Activated B cell treated with CpG ODN at 0.5 μM for 24 hours (primary cell): ENCODE data around the gene PPIL1. TPM values are rescaled to one million over a fixed set of nuclear protein-coding genes. Genes with fewer than 3 reads are reported as not detected.

Experiments used
- ATAC-seq: fragments of 200-7000 bp; cut with Tn5 transposase; one replicate; pipeline ENCODE4 v1.10.0; 2021; ENCODE audit warnings: low read depth, mild to moderate bottlenecking, moderate library complexity
- CTCF ChIA-PET: fragments of 350-600 bp; sonication (Branson Sonifier 250); formaldehyde crosslinking; loops from one replicate; lab custom pipeline; 2021; ENCODE audit warnings: antibody characterized with exemption; lab: Charles Lee
- POLR2A ChIA-PET: fragments of 350-600 bp; sonication (Branson Sonifier 250); formaldehyde crosslinking; loops from one replicate; lab custom pipeline; 2021; ENCODE audit warnings: antibody characterized with exemption; lab: Charles Lee
- DNase-seq: peaks from one replicate; pipeline ENCODE4 v3.0.0; 2022
- H3K27ac Mint-ChIP-seq: one replicate; pipeline ENCODE4 v1.8.0; 2020; ENCODE audit warnings: mixed read lengths
- H3K27me3 Mint-ChIP-seq: one replicate; pipeline ENCODE4 v1.8.0; 2021; ENCODE audit warnings: mixed read lengths
- H3K36me3 Mint-ChIP-seq: one replicate; pipeline ENCODE4 v1.8.0; 2021; ENCODE audit warnings: low read depth, mixed read lengths
- H3K4me1 Mint-ChIP-seq: one replicate; pipeline ENCODE4 v1.8.0; 2021; ENCODE audit warnings: mixed read lengths
- H3K4me3 Mint-ChIP-seq: one replicate; pipeline ENCODE4 v1.8.0; 2020; ENCODE audit warnings: mild to moderate bottlenecking, mixed read lengths
- H3K9me3 Mint-ChIP-seq: one replicate; pipeline ENCODE4 v1.8.0; 2020; ENCODE audit warnings: mixed read lengths
- CTCF ChIP-seq: fragments of 200-600 bp; IDR thresholded peaks from one replicate; pipeline ENCODE4 v1.8.0; 2022; ENCODE audit warnings: antibody characterized with exemption, mild to moderate bottlenecking
- intact Hi-C: fragments of 100-400 bp; cut with micrococcal nuclease; formaldehyde crosslinking; loops from one replicate; pipeline ENCODE4 v1.15.1; 2024
- total RNA-seq: library from RNA; stranded (reverse); gene quantifications from 2 replicates; pipeline ENCODE4 v1.2.3, GENCODE V29; 2022

PPIL1 gene
- total RNA-seq, 1 donor from 2014 or later: 23.4 TPM

- intact Hi-C loops: no loop called here
- peaks cover 76% of the 10 kb centered on the region for H3K36me3 Mint-ChIP-seq
- DNase-seq (no peak), ATAC-seq (no peak)
- no peak overlapping the region for H3K27ac Mint-ChIP-seq
- CTCF ChIA-PET: no interaction called here
- no peak overlapping the region for H3K4me3 Mint-ChIP-seq
- H3K27me3 Mint-ChIP-seq: no peaks in the 10 kb centered on the region
- H3K9me3 Mint-ChIP-seq: no peaks in the 10 kb centered on the region
- no peak for TF ChIP-seq CTCF
- peaks cover 14% of the 10 kb centered on the region for H3K4me1 Mint-ChIP-seq
- POLR2A ChIA-PET: no interaction called here
These were observed 41.5 kb upstream of the PPIL1 start for GRCh38 chr6:36916126-36916525.

- no peaks in the 10 kb centered on the region for H3K9me3 Mint-ChIP-seq
- POLR2A ChIA-PET: interaction anchor here (0.7 kb wide), 1 partner anchor 268 kb away, joined by 3 read pairs; no protein-coding TSS in a partner anchor
- no peak overlapping the region for H3K4me3 Mint-ChIP-seq
- no peak for ATAC-seq
- H3K4me1 Mint-ChIP-seq: peaks cover 14% of the 10 kb centered on the region
- intact Hi-C loops: no loop called here
- TF ChIP-seq CTCF: no peak
- no peak overlapping the region for H3K27ac Mint-ChIP-seq
- H3K27me3 Mint-ChIP-seq: no peaks in the 10 kb centered on the region
- no peak for DNase-seq
- CTCF ChIA-PET: no interaction called here
- H3K36me3 Mint-ChIP-seq: peaks cover 71% of the 10 kb centered on the region
These were observed 41.0 kb upstream of the PPIL1 start for GRCh38 chr6:36915599-36915998.

GRCh38 chr6:36914227-36914794, 39.7 kb upstream of the PPIL1 start:
- POLR2A ChIA-PET: no interaction called here
- Mint-ChIP-seq H3K9me3 (no peaks in the 10 kb centered on the region), H3K27me3 (no peaks in the 10 kb centered on the region), H3K4me3 (no peak overlapping the region), H3K27ac (no peak overlapping the region), H3K4me1 (peaks cover 14% of the 10 kb centered on the region), H3K36me3 (peaks cover 64% of the 10 kb centered on the region)
- DNase-seq (no peak), ATAC-seq (no peak)
- CTCF ChIA-PET: interaction anchor here (2.0 kb wide), 1 partner anchor 104 kb away, joined by 8 read pairs; no protein-coding TSS in a partner anchor
- TF ChIP-seq CTCF: no peak
- intact Hi-C loops: no loop called here

GRCh38 chr6:36913082-36913481, 38.5 kb upstream of the PPIL1 start:
- Mint-ChIP-seq H3K27me3 (no peaks in the 10 kb centered on the region), H3K4me1 (peaks cover 14% of the 10 kb centered on the region), H3K4me3 (no peak overlapping the region), H3K9me3 (no peaks in the 10 kb centered on the region), H3K27ac (no peak overlapping the region), H3K36me3 (peaks cover 59% of the 10 kb centered on the region)
- ATAC-seq: no peak
- POLR2A ChIA-PET: no interaction called here
- no peak for TF ChIP-seq CTCF
- intact Hi-C loops: no loop called here
- CTCF ChIA-PET: interaction anchor here (2.0 kb wide), 1 partner anchor 105 kb away, joined by 8 read pairs; no protein-coding TSS in a partner anchor
- DNase-seq: no peak

GRCh38 chr6:36912586-36912985, 38.0 kb upstream of the PPIL1 start:
- DNase-seq (no peak), ATAC-seq (peak; percentile 7)
- CTCF ChIA-PET: interaction anchor here (2.0 kb wide), 1 partner anchor 105 kb away, joined by 8 read pairs; no protein-coding TSS in a partner anchor
- Mint-ChIP-seq H3K36me3 (peaks cover 62% of the 10 kb centered on the region), H3K9me3 (no peaks in the 10 kb centered on the region), H3K4me1 (peaks cover 14% of the 10 kb centered on the region), H3K27ac (peak overlapping the region; percentile 24), H3K27me3 (no peaks in the 10 kb centered on the region), H3K4me3 (no peak overlapping the region)
- POLR2A ChIA-PET: no interaction called here
- intact Hi-C loops: no loop called here
- TF ChIP-seq CTCF: no peak
